Liver (tissue), 9 donors: Measurements from ENCODE around the gene ZSCAN12. TPM values are rescaled to one million over a fixed set of nuclear protein-coding genes. Genes with fewer than 3 reads are reported as not detected.
A peak's percentile ranks its signal among the peaks of the same experiment; 100 is the strongest.

Experiments
- DNase-seq: peaks from one replicate; pipeline ENCODE4 v3.0.0-alpha.2; 2017; ENCODE audit warnings: low spot score
- H3K27ac ChIP-seq, 2 donors: one replicate each; pipeline ENCODE4 v1.7.0; 2013; ENCODE audit warnings: inconsistent platforms in 2 of 2, low read length in 2 of 2, control low read depth in 1 of 2, low read depth in 1 of 2, mild to moderate bottlenecking in 1 of 2
- H3K27me3 ChIP-seq, 4 donors: one replicate each; pipeline versions ENCODE4 v1.6.1 to v1.7.0; 2013; ENCODE audit warnings: low read length in 3 of 4, inconsistent platforms in 1 of 4, mild to moderate bottlenecking in 1 of 4, moderate library complexity in 1 of 4; ENCODE audit not compliant: control insufficient read depth in 4 of 4, insufficient read depth in 4 of 4
- H3K36me3 ChIP-seq, 4 donors: one replicate each; pipeline versions ENCODE4 v1.6.1 to v1.7.0; 2013; ENCODE audit warnings: low read length in 3 of 4, mild to moderate bottlenecking in 3 of 4, low read depth in 1 of 4, moderate library complexity in 1 of 4; ENCODE audit not compliant: control insufficient read depth in 4 of 4, insufficient read depth in 3 of 4
- H3K4me1 ChIP-seq, 4 donors: one replicate each; pipeline versions ENCODE4 v1.6.1 to v1.7.0; 2013; ENCODE audit warnings: low read length in 3 of 4, mild to moderate bottlenecking in 3 of 4, moderate library complexity in 1 of 4; ENCODE audit not compliant: control insufficient read depth in 4 of 4, insufficient read depth in 4 of 4
- H3K4me3 ChIP-seq, 3 donors: one replicate each; pipeline versions ENCODE4 v1.6.1 to v1.7.0; 2013; ENCODE audit warnings: low read length in 3 of 3, control low read depth in 1 of 3, low read depth in 1 of 3, mild to moderate bottlenecking in 1 of 3
- H3K9ac ChIP-seq, 2 donors: one replicate each; pipeline ENCODE4 v1.7.0; 2013; ENCODE audit warnings: low read length in 2 of 2, mild to moderate bottlenecking in 2 of 2, moderate library complexity in 2 of 2, control low read depth in 1 of 2, low read depth in 1 of 2
- H3K9me3 ChIP-seq, 4 donors: one replicate each; pipeline versions ENCODE4 v1.6.1 to v1.7.0; 2013; ENCODE audit warnings: low read length in 3 of 4; ENCODE audit not compliant: control insufficient read depth in 4 of 4
- ATF3 ChIP-seq: IDR thresholded peaks from 2 replicates; pipeline ENCODE4 v1.6.1; 2016; ENCODE audit warnings: antibody characterized with exemption
- EGR1 ChIP-seq, 2 donors: IDR thresholded peaks; 2 replicates each; pipeline ENCODE4 v1.6.1; 2016 to 2018; ENCODE audit warnings: antibody characterized with exemption in 2 of 2, low read depth in 2 of 2
- FOXA1 ChIP-seq: IDR thresholded peaks from 2 replicates; pipeline ENCODE4 v1.6.1; 2016; ENCODE audit warnings: antibody characterized with exemption
- HNF4A ChIP-seq, 2 donors: conservative IDR thresholded peaks; 2 replicates each; pipeline ENCODE4 v1.6.1; 2016; ENCODE audit warnings: antibody characterized with exemption in 2 of 2, mild to moderate bottlenecking in 2 of 2
- HNF4G ChIP-seq: IDR thresholded peaks from 2 replicates; pipeline ENCODE4 v1.6.1; 2016; ENCODE audit warnings: antibody characterized with exemption
- JUND ChIP-seq, 2 donors: IDR thresholded peaks; 2 replicates each; pipeline ENCODE4 v1.6.1; 2016; ENCODE audit warnings: antibody characterized with exemption in 2 of 2
- NR2F2 ChIP-seq: IDR thresholded peaks from 2 replicates; pipeline ENCODE4 v1.6.1; 2016; ENCODE audit warnings: antibody characterized with exemption
- RXRA ChIP-seq, 2 donors: IDR thresholded peaks; 2 replicates each; pipeline ENCODE4 v1.6.1; 2017 to 2018; ENCODE audit warnings: antibody characterized with exemption in 2 of 2, mild to moderate bottlenecking in 1 of 2
- SP1 ChIP-seq: IDR thresholded peaks from 2 replicates; pipeline ENCODE4 v1.6.1; 2018; ENCODE audit warnings: antibody characterized with exemption, mild to moderate bottlenecking
- TAF1 ChIP-seq: conservative IDR thresholded peaks from 2 replicates; pipeline ENCODE4 v1.6.1; 2016; ENCODE audit warnings: antibody characterized with exemption, mild to moderate bottlenecking
- WGBS: extraction: QIAGEN DNeasy Blood & Tissue Kit; methylation state at CpG from one replicate; pipeline ENCODE4 v1.1.7; 2013; 5-methylcytosine and 5-hydroxymethylcytosine counted together
- polyA plus RNA-seq, 2 donors: library from polyadenylated mRNA; stranded (reverse) in 1 of 2; unstranded in 1 of 2; fragments of 200-250 nt in 1 of 2; fragments of >200 nt in 1 of 2; fragmentation: Nextera tagmentation in 1 of 2; extraction: Ambion mirVana in 1 of 2; gene quantifications; one replicate each; pipeline versions ENCODE4 v1.2.1 to v1.2.3, GENCODE V29; 2013 to 2015
- total RNA-seq, 2 donors: library from RNA; depleted of rRNA; stranded (reverse); fragments of >200 nt; gene quantifications; one replicate each; pipeline ENCODE4 v1.2.3, GENCODE V29; 2014
- TF ChIP-seq, protein P1 (sequence below): IDR thresholded peaks from 2 replicates; pipeline ENCODE4 v1.6.1; 2016; ENCODE audit warnings: antibody characterized with exemption
- TF ChIP-seq, protein P2 (sequence below): fragments of 150-350 bp; IDR thresholded peaks from 2 replicates; pipeline ENCODE4 v1.5.1; 2017; ENCODE audit warnings: improper control_type of control experiment, low read depth, low read length; ENCODE audit not compliant: missing input control
- donor health status: healthy.
- donor health status: healthy.
- donor health status: healthy.
- donor health status: healthy.
- donor health status: healthy.

Gene ZSCAN12
- total and polyA plus RNA-seq, 4 donors, result 0.46 to 3.9 (median 2.0) TPM

- TF ChIP-seq ATF3 (no peak), TAF1 (peak; percentile 97), FOXA1 (peak; percentile 13), NR2F2 (peak; percentile 54), HNF4A (conservative IDR thresholded peaks at IDR 0.05) (no peak)
Measured at GRCh38 chr6:28335564-28336283, 63.8 kb downstream of the ZSCAN12 start, which contains the start of gene ZSCAN31 (continued).

DNA sequence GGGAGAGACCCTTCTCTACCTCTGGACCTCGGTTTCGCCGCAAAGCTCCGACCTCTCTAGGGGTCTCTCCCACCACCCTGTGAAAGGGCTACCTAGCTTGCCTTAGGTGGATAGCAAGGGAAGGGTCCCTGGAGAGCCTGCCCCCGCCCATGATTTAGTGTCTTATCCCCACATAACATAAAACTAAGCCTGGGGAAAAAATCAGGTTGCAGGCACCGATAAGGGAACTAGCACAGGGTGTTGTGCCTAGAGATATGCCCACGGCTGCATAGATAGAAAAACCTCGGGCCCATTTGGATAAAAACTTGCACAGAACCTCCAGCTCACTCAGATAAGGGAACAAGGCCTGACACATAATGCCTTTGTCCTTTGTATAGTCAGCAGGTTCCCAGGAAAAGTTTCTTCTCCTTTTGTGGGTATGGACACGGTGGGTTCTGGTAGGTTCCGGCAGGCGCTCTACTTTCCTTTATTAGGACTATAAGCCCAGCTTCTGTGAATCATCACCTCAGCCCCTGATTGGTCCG lies 64.4 kb downstream of the ZSCAN12 start:
- WGBS, result 31% methylated on average over 12 of the region's 12 CpGs
- Histone ChIP-seq H3K36me3 (no peaks in the 10 kb centered on the region), H3K9me3 (no peaks in the 10 kb centered on the region), H3K27ac (peak overlapping the region; percentile 92 to 97), H3K27me3 (no peaks in the 10 kb centered on the region), H3K9ac (peak overlapping the region; percentile 85 to 87), H3K4me1 (peaks cover 1 to 14% (median 4%) of the 10 kb centered on the region in 4 donors), H3K4me3 (peak overlapping the region; percentile 16 to 86 (median 68))
- no peak for DNase-seq
- peak in 1 of 2 donors; percentile 12 for TF ChIP-seq EGR1 (IDR thresholded peaks at IDR 0.05; ENCODE audit: low read depth in 2 of 2)
- TF ChIP-seq HNF4G, result no peak
- TF ChIP-seq SP1, result peak; percentile 66

GRCh38 chr6:28334286-28335039 lies 65.1 kb downstream of the ZSCAN12 start:
- Histone ChIP-seq H3K27me3 (no peaks in the 10 kb centered on the region), H3K27ac (peak overlapping the region; percentile 92 to 97), H3K9me3 (peaks cover 0 to 4% (median 1%) of the 10 kb centered on the region in 4 donors), H3K36me3 (peaks cover 0 to 3% (median 0%) of the 10 kb centered on the region in 4 donors), H3K4me1 (peaks cover 1 to 14% (median 4%) of the 10 kb centered on the region in 4 donors), H3K4me3 (no peak overlapping the region), H3K9ac (no peak overlapping the region)
- TF ChIP-seq, protein P1, sequence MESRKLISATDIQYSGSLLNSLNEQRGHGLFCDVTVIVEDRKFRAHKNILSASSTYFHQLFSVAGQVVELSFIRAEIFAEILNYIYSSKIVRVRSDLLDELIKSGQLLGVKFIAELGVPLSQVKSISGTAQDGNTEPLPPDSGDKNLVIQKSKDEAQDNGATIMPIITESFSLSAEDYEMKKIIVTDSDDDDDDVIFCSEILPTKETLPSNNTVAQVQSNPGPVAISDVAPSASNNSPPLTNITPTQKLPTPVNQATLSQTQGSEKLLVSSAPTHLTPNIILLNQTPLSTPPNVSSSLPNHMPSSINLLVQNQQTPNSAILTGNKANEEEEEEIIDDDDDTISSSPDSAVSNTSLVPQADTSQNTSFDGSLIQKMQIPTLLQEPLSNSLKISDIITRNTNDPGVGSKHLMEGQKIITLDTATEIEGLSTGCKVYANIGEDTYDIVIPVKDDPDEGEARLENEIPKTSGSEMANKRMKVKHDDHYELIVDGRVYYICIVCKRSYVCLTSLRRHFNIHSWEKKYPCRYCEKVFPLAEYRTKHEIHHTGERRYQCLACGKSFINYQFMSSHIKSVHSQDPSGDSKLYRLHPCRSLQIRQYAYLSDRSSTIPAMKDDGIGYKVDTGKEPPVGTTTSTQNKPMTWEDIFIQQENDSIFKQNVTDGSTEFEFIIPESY, result no peak
- TF ChIP-seq, protein P2, sequence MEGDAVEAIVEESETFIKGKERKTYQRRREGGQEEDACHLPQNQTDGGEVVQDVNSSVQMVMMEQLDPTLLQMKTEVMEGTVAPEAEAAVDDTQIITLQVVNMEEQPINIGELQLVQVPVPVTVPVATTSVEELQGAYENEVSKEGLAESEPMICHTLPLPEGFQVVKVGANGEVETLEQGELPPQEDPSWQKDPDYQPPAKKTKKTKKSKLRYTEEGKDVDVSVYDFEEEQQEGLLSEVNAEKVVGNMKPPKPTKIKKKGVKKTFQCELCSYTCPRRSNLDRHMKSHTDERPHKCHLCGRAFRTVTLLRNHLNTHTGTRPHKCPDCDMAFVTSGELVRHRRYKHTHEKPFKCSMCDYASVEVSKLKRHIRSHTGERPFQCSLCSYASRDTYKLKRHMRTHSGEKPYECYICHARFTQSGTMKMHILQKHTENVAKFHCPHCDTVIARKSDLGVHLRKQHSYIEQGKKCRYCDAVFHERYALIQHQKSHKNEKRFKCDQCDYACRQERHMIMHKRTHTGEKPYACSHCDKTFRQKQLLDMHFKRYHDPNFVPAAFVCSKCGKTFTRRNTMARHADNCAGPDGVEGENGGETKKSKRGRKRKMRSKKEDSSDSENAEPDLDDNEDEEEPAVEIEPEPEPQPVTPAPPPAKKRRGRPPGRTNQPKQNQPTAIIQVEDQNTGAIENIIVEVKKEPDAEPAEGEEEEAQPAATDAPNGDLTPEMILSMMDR, result no peak
- TF ChIP-seq JUND (IDR thresholded peaks at IDR 0.05) (no peak), SP1 (no peak), RXRA (IDR thresholded peaks at IDR 0.05) (no peak)
- DNase-seq, result no peak
- 87% methylated on average over 7 of the region's 7 CpGs for WGBS
